ENCODE measurements around the gene PDHB.

GRCh38 chr3:58441514-58442450 lies 8.2 kb upstream of the PDHB start:
- no peak for TF ChIP-seq ZNF891 (CRISPR knock-in tag; IDR thresholded peaks at IDR 0.05)
- TF ChIP-seq FOSL2 (CRISPR knock-in tag; IDR thresholded peaks at IDR 0.05): no peak
- TF ChIP-seq, protein P1, sequence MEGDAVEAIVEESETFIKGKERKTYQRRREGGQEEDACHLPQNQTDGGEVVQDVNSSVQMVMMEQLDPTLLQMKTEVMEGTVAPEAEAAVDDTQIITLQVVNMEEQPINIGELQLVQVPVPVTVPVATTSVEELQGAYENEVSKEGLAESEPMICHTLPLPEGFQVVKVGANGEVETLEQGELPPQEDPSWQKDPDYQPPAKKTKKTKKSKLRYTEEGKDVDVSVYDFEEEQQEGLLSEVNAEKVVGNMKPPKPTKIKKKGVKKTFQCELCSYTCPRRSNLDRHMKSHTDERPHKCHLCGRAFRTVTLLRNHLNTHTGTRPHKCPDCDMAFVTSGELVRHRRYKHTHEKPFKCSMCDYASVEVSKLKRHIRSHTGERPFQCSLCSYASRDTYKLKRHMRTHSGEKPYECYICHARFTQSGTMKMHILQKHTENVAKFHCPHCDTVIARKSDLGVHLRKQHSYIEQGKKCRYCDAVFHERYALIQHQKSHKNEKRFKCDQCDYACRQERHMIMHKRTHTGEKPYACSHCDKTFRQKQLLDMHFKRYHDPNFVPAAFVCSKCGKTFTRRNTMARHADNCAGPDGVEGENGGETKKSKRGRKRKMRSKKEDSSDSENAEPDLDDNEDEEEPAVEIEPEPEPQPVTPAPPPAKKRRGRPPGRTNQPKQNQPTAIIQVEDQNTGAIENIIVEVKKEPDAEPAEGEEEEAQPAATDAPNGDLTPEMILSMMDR (CRISPR knock-in tag; IDR thresholded peaks at IDR 0.05): no peak
- no peak for TF ChIP-seq MTA1 (CRISPR knock-in tag; IDR thresholded peaks at IDR 0.05; ENCODE audit: borderline replicate concordance)

Data from HepG2 (cell line).